Measurements from ENCODE around the gene OAS3.
"Not testable (repeated sequence)": the region's sequence is repeated elsewhere in the genome, so short reads cannot be mapped to it uniquely, and the experiment has no call there.

The OAS3 gene

GRCh38 chr12:112927475-112927874 lies 10.8 kb upstream of the OAS3 start:
- no peak for DNase-seq (ENCODE audit: low read depth)

GRCh38 chr12:112927925-112928324 lies 10.3 kb upstream of the OAS3 start:
- DNase-seq (ENCODE audit: low read depth) = no peak

- no peak for DNase-seq (ENCODE audit: low read depth)
These were observed 9.3 kb upstream of the OAS3 start for GRCh38 chr12:112928978-112929377.

- DNase-seq (ENCODE audit: low read depth) = no peak
These were observed 8.6 kb upstream of the OAS3 start for GRCh38 chr12:112929715-112930114.

- DNase-seq (ENCODE audit: low read depth) = no peak
These were observed 7.9 kb upstream of the OAS3 start for GRCh38 chr12:112930350-112930749.

GRCh38 chr12:112932485-112933128 lies 5.7 kb upstream of the OAS3 start:
- DNase-seq (ENCODE audit: low read depth) = no peak

GRCh38 chr12:112933129-112933505 lies 5.2 kb upstream of the OAS3 start:
- DNase-seq (ENCODE audit: low read depth) = no peak

GRCh38 chr12:112936264-112936663 lies 2.0 kb upstream of the OAS3 start:
- no peak for DNase-seq (ENCODE audit: low read depth)

- DNase-seq (ENCODE audit: low read depth) = no peak
These were observed 1.3 kb upstream of the OAS3 start for GRCh38 chr12:112936927-112937326.

- DNase-seq (ENCODE audit: low read depth) = no peak
These were observed 477 bp downstream of the OAS3 start for GRCh38 chr12:112938751-112939150.

GRCh38 chr12:112939761-112940381 lies 1.6 kb downstream of the OAS3 start:
- DNase-seq (ENCODE audit: low read depth) = no peak

GRCh38 chr12:112941528-112942335 lies 3.5 kb downstream of the OAS3 start:
- DNase-seq (ENCODE audit: low read depth) = no peak

GRCh38 chr12:112942572-112942971 lies 4.3 kb downstream of the OAS3 start:
- no peak for DNase-seq (ENCODE audit: low read depth)

GRCh38 chr12:112944024-112944690 lies 5.9 kb downstream of the OAS3 start:
- no peak for DNase-seq (ENCODE audit: low read depth)

- DNase-seq (ENCODE audit: low read depth) = no peak
These were observed 7.2 kb downstream of the OAS3 start for GRCh38 chr12:112945515-112945914.

GRCh38 chr12:112946236-112947000 lies 8.1 kb downstream of the OAS3 start:
- DNase-seq (ENCODE audit: low read depth) = no peak

- no peak for DNase-seq (ENCODE audit: low read depth)
These were observed 9.0 kb downstream of the OAS3 start for GRCh38 chr12:112947314-112947713.

- DNase-seq (ENCODE audit: low read depth) = no peak
These were observed 9.5 kb downstream of the OAS3 start for GRCh38 chr12:112947761-112948160.

GRCh38 chr12:112948806-112949205 lies 10.5 kb downstream of the OAS3 start:
- DNase-seq (ENCODE audit: low read depth) = no peak

- DNase-seq (ENCODE audit: low read depth) = no peak
These were observed 12.4 kb downstream of the OAS3 start for GRCh38 chr12:112950701-112951100.

GRCh38 chr12:112957125-112957524 lies 18.9 kb downstream of the OAS3 start:
- not testable (repeated sequence) for DNase-seq (ENCODE audit: low read depth)

- no peak for DNase-seq (ENCODE audit: low read depth)
These were observed 22.8 kb downstream of the OAS3 start for GRCh38 chr12:112961074-112961473.

Data from stimulated activated CD8-positive, alpha-beta memory T cell treated with anti-CD3 and anti-CD28 coated beads, Interleukin-7, amount 100 ng/mL, for 24 hours (primary cell).